HG03439 (cell line): Measurements from ENCODE around the gene TRIM74.
"Not testable (repeated sequence)": the region's sequence is repeated elsewhere in the genome, so short reads cannot be mapped to it uniquely, and the experiment has no call there.

Experiments
- ATAC-seq: cut with Tn5 transposase; IDR thresholded peaks from one replicate; pipeline ENCODE4 v1.9.1; 2021; ENCODE audit warnings: mild to moderate bottlenecking, moderate library complexity; ENCODE audit not compliant: unreplicated experiment

TRIM74 gene

DNA sequence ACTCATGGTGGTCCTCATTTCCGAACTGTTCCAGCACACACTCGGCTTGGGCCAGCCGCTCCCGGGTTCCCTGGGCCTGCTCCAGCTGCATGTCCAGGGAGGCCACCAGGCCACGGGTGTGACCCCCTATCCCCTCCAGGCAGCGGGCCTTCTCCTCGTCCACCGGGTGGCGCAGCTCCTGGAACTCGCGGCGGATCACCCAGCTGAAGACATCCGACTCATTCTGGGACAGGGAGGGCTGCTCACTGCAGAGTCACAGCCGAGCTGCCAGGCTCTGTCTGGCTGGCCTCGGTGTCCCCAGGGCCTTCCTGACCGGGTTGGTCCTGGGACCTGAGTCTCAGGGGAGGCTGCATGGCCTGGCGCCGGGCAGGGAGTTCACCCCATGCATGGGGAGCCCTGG lies 9.2 kb downstream of the TRIM74 start:
- ATAC-seq = not testable (repeated sequence)

DNA sequence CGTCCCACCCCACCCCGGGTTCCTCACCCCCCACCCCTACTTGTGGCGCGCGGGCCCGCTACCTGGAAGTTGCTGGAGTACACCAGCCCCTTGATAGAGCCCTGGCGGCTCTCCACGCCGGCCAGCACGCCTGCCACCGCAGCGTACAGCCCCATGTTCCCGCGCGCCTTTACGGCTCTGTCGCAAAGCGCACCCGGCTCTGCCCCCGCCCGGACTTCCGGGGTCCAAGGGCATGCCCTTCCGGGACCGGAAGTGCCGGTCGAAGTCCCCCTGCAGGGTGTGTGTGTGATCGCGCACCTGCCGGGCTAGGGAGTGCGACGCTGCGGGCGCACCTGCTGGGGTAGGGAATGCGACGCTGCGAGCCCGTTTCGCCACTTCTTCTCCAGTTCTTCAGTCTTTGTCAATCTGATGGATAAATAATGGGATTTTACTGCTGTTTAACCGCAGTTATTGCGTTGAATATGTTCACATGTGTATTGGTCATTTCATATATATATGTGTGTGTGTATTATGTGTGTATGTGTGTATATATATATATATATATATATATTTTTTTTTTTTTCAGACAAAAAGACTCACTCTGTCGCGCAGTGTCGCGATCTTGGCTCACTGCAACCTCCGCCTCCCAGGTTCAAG lies 14.6 kb downstream of the TRIM74 start:
- ATAC-seq = peak; percentile 88

DNA sequence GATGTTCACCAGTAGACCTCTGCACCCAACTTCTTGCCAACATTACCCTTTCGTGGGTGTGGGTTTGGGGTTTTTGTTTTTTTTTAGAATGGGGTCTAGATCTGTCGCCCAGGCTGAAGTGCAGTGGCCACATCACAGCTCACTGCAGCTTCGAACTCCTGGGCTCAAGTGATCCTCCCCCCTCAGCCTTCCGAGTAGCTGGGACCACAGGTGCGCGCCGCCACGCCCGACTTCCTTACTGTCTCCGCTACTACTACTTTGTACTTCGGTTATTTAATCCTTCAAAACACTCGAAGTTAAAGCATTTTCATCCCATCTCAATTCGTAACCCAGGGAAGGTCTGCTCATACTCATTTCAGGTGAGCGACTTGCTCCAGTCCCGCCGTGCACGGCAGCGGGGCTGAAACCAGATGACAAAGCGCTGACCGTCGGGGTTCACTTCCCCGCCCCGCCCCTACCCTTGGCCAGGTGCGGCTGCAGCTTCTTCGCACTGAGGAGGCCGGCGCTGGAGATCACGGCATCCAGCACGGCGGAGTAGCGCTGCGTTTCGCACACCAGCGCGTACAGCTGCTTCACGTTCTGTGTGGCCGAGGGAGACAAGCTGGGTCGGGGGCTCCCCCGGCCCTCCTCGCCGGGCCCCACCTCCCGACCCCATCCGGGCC lies 15.2 kb downstream of the TRIM74 start:
- ATAC-seq = peak; percentile 47

GRCh38 chr7:72950432-72950831 lies 18.8 kb downstream of the TRIM74 start:
- not testable (repeated sequence) for ATAC-seq

DNA sequence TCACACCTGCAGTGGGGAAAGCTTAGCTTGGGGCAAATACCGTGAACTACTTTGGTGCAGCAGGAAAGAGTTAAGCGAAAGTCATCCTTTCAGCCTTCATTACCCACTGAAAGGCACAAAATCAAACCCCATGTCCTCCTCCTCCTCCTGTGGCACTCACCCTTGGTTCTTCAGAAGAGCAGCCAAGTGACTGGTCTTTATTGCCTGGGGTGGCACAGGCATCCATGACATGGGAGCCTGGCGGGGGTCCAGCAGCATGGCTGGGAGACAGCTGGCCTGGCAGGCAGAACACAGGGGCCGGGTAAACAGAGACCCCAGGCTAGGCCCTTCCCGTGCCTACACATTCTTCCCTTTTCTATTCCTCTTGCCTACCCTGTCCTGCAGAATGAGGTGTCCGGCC lies 19.6 kb downstream of the TRIM74 start:
- not testable (repeated sequence) for ATAC-seq

DNA sequence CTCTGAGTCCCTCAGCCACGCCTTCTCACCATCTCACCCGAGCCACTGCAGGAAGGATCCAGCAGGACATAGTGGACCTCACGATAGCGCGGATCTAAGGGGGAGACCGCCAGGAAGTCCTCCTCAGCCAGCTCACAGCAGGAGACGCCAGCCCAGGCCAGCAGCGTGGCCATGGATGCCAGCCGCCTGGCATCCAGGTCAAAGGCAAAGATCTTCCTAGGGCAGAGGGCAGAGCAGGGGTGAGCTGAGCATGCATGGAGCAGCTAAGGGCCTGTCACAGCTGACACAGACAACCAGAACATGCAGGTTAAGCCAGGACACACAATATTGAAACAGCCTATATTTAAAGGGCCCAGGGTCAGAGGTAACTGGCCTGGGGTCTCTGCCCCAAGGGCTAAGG lies 20.0 kb downstream of the TRIM74 start:
- not testable (repeated sequence) for ATAC-seq

- ATAC-seq = not testable (repeated sequence)
These were observed 20.6 kb downstream of the TRIM74 start for GRCh38 chr7:72948714-72949113.

DNA sequence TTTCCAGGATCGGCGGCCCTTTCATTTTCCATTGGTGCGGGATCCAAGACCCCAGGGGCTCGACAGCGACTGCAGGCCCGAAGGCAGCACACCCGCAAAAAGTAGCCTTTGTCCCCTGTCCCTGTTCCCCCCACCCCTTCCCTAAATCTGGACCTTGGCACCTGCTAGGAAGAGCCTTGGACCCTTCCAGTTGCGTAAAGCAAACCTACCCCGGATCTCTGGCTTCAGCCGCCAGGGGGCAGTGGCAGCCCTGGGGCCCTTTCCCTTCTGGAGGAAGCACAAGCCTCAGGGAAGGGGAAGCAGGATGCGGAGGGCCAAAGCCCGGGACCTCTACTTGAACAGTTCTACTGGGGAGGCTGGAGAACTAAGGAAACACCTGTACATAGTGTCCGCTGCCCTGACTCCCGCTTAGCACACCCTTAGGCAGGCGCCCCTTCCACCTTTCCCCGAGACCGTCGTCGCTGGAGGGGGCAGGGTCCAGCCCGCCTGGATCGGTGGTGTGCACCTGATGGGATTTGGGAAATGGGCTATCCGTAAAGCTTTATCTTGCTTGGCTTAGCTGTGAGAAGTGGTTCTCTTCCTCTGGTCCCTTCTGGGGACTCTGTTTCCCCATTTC lies 23.0 kb downstream of the TRIM74 start:
- not testable (repeated sequence) for ATAC-seq

DNA sequence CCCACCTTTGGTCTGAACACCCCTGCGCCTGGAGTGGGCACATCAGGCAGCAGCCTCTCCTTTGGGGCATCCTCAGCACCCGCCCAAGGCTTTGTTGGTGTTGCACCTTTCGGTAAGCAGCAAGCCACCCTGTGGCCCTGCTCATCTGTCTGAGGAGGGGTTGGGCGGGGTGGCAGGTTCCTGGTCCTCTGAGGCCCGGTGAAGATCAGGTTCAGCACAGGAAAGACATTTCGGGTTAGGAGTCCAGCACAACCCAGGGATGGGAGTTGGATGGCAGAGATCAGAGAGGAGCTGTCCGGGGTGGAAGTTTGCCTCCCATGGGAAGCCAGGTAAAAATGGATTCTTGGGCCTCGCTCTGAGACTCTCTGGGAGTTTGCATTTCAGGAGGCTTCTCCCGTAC lies 23.7 kb downstream of the TRIM74 start:
- ATAC-seq = not testable (repeated sequence)

- not testable (repeated sequence) for ATAC-seq
These were observed 24.3 kb downstream of the TRIM74 start for GRCh38 chr7:72944937-72945336.

GRCh38 chr7:72942956-72943355 lies 26.3 kb downstream of the TRIM74 start:
- ATAC-seq = not testable (repeated sequence)

- not testable (repeated sequence) for ATAC-seq
These were observed 27.1 kb downstream of the TRIM74 start for GRCh38 chr7:72942022-72942705.

GRCh38 chr7:72928216-72928615 lies 41.0 kb downstream of the TRIM74 start:
- not testable (repeated sequence) for ATAC-seq

DNA sequence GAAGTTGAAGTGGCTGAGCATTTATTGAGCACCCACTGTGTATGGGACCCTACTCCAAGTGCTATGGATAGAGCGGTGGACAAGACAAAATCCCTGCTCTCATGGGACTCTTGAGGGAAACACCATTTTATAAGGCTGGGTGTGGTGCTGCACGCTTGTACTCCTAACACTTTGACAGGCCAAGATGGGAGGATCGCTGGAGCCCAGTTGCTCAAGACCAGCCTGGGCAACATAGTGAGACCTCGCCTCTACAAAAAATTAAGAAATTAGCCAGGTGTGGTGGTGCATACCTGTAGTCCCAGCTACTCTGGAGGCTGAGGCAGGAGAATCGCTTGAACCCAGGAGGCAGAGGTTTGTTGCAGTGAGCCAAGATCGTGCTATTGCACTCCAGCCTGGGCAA lies 41.5 kb downstream of the TRIM74 start:
- ATAC-seq = not testable (repeated sequence)

- ATAC-seq = no peak
These were observed 43.6 kb downstream of the TRIM74 start for GRCh38 chr7:72925546-72926120.

- ATAC-seq = peak; percentile 89
These were observed 44.3 kb downstream of the TRIM74 start, which contains the start of gene POM121 for GRCh38 chr7:72924733-72925545. TSS of gene POM121 (plus strand) at chr7:72925095. CDS start at chr7:72925122, 27 bp downstream.

DNA sequence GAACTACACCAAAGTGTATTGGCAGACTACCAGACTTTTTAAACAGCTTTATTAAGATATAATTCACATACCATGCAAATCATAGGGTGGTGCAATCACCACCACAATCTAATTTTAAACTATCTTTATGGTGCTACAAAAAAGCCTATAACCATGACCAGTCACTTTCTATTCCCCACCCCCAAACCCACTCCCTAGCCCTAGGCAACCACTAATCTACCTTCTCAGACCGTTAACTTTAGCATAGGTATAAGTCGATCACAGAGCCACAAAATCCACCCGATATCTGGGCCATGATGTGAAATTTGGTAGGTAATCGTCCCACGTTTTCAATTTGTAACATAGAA lies 44.9 kb downstream of the TRIM74 start:
- peak; percentile 5 for ATAC-seq

- no peak for ATAC-seq
These were observed 50.0 kb downstream of the TRIM74 start for GRCh38 chr7:72919256-72919775.

DNA sequence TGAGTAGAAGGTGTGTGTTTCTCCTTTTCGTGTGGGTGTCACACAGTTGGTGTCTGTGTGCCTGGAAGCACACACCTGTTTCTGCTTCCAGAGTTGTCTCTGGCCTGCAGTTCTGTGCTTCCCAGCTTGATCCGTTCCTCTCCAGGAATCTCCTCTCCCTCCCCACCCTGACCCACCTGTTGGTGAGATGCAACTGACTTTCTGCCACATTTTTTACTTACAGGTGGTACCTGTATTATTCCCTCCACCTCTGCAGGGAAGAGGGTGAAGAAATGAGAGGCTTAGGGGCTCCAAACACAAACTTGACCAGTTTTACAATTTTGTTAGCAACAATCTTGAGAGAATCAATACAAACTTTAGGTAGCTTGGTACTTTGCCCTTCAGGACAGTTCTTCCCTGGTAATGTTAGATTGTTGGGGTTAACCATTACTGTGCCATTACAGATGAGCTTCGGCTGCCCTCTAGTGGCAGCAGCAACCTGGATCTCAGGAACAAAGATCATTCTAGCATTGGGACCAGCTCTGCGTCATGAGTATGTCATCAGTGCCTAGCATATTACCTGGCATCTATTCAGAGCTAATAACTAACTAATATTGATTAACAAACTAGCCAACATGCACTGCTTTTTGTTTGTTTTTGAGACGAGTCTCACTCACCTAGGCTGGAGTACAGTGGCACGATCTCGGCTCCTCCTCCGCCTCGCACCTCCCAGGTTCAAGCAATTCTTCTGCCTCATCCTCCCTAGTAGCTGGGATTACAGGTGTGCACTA lies 54.3 kb downstream of the TRIM74 start:
- not testable (repeated sequence) for ATAC-seq
